Measurements from ENCODE around the gene CLASP1.
"Not testable (repeated sequence)": the region's sequence is repeated elsewhere in the genome, so short reads cannot be mapped to it uniquely, and the experiment has no call there.

The CLASP1 gene

DNA sequence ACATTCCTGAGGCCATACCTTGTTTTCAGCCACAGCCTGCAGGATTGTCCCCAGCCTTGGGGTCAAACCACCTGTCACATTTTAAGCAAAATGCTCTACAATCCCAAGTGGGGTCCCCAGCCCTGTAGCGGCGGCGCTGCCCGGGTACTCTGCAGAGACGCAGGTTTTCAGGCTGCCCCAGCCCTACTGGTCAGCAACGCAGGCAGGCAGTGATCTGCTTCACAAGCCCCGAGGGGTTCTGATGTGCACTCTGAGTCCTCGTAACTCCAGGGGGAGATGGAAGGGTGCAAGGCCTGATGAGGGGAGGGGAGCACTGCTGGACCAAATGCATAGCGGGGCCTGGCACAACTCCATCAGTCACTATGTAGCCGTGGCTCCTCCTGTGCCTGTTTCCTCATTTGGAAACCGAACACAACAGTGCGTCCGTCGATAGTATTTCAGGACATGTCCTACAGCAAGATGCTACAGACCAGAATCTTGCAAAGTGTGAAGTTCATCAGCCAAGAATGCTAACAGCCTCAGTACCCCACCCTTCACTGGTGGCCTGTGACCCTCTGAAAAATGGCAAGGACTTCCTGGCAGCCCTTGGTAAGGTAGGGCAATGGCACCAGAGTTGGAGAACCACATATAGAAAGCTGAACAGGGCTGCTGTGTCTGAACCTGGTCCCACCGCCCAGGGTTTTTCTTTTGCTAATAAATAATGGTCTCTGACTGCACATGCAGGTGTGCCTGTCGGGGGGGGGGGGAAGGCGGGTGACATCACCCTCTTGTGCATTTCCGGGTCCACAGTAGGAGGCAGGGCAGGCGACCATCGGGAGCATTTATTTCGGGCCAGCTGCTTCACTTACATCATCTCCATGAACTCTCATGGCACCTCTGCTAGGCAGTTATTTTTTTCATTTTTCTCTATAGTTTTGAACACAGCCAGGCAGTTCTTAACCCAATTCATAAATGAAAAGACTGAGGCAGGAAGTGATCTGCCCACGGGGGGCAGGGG is 313.7 kb downstream of the CLASP1 start:
- no peak overlapping the region for H3K4me3 ChIP-seq (ENCODE audit: low read depth, low read length)

DNA sequence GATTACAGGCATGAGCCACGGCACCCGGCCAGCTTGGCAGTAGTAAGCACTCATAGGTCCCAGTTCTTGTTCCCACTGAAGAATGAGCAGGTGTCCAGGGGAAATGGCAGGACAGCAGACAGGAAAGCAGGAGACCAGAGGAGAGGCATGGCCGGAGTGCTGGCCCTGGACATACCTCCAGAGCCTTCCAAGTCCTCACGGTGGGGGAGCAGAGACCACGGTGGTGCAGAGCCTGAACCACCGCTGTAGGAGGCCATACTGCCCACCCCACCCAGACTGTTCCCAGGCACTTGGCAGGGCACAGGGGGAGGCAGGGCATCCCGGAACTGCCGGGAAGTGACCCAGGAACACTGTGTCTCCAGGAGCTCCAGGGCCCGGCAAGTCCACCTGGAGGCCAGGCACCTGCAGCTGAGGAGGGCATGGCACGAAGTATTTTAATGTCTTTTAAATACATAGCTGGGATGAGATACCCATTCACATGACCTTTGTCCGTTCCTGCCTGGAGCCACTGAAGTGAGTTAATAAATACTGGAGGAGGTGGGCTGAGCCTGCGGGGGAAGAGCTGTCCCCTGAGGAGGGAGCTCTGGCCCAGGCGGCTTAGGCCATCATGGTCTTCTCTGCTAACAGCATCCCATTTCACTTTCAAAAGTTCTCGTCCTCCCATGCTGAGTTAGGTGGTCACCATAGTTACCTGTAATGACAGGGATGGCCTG is 314.5 kb downstream of the CLASP1 start:
- H3K4me3 ChIP-seq (ENCODE audit: low read depth, low read length) = no peak overlapping the region

DNA sequence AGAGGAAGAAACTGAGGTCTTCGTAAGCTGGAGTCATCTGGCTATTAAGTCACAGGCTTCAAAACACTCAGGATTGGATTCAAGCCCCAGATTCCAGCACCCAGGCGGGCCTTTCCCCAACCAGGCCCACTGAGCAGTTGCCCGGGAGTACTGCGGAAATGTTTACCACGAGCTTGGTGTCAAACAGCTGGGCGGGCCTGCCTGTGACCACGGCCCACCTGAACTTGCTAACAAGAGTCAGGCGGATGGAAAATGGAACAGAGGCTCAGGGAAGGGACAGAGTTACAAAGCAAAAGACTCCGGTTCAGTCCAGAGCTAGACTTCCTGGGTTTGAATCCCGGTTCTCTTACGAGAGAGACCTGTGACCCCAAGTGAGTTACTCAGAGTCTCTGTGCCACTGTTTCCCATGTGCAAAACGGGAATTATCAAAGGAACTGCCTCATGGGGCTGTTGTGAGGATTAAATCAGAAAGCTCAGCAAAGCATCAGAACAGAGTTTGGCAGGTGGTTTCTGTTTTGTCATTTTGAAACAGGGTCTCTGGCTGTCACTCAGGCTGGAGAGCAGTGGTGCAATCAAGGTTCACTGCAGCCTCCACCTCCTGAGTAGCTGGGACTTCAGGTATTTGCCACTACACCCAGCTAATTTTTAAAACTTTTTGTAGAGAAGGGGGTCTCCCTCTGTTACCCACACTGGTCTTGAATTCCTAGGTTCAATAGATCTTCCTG is 315.3 kb downstream of the CLASP1 start:
- no peak overlapping the region for H3K4me3 ChIP-seq (ENCODE audit: low read depth, low read length)

DNA sequence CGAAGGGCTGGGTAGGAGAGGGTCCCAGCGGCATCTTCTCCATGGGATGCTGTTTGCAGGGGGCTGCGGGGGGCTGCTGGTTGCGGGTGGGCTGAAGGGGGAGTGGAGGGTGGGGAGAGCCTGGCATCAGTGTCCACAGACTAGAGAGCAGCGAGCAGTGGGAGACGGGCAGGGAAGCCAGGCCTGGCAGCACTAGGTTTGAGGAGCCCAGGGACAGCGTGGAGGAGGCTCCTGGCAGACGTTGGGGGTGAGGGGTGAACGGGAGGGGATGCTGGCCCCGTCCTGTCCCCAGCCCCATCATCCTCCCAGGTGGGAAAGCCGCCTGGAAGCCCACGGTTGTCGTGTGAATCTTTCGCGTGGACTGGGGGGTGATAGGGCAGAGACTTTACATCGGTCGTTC is 316.0 kb downstream of the CLASP1 start:
- no peak overlapping the region for H3K4me3 ChIP-seq (ENCODE audit: low read depth, low read length)

DNA sequence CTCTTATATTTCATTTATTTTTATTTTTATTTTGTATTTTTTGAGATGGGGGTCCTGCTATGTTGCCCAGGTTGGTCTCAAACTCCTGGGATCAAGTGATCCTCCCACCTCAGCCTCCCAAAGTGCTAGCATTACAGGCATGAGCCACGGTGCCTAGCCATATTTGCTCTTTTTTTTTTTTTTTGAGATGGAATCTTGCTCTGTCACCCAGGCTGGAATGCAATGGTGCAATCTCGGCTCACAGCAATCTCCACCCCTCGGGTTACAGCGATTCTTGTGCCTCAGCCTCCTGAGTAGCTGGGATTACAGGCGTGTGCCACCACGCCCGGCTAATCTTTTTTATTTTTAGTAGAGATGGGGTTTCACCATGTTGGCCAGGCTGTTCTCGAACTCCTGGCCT is 317.9 kb downstream of the CLASP1 start:
- H3K4me3 ChIP-seq (ENCODE audit: low read depth, low read length) = not testable (repeated sequence)

DNA sequence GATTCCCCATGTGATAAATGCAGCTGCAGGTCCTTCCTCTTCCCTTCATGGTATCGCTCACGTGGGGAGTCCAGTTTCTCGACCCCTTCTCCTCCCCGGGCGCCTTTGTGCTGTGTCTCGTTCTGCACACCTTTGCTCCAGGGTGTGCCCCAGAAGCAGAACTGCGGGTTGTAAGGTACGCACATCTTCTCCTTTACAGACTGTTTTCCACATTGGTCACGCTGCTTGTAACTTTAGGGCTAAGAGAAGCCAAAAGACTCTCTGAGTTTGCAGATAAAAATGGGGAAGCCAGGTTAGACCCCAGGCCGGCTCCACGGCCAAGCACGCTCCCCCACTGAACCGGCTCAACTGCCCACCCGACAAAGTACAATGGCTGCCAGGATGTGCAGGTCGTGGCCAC is 318.3 kb downstream of the CLASP1 start:
- no peak overlapping the region for H3K4me3 ChIP-seq (ENCODE audit: low read depth, low read length)

DNA sequence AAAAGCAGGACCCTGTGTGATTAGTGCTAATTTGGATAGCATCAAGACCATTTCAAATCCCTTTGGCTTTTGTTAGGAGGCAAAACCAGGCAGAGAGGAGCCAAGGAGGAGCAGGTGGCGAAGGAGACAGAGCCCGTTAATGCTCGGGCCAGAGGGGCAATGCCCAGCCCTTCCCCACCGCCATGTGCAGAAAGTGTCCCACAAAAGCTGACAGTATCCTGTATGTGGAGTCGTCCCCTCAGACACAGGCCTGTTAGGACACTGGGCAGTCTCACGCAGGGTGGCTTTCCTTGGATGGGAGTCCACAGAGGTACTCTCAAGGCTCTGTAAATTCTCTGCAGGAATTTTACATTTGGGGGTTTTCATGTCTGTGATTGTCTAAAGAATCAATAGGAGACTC is 319.5 kb downstream of the CLASP1 start:
- H3K4me3 ChIP-seq (ENCODE audit: low read depth, low read length) = no peak overlapping the region

DNA sequence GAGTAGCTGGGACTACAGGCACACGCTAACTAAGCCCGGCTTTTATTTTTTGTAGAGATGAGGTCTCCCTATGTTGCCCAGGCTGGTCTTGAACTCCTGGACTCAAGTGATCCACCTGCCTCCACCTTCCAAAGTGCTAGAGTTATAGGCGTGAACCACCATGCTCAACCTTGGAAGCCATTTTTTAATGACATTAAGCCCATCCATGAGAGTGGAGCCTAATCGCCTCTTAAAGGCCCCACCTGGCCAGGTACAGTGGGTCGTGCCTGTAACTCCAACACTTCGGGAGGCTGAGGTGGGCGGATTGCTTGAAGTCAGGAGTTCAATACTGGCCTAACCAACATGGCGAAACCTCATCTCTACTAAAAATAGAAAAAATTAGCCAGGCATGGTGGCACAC is 322.6 kb downstream of the CLASP1 start:
- no peak overlapping the region for H3K4me3 ChIP-seq (ENCODE audit: low read depth, low read length)

DNA sequence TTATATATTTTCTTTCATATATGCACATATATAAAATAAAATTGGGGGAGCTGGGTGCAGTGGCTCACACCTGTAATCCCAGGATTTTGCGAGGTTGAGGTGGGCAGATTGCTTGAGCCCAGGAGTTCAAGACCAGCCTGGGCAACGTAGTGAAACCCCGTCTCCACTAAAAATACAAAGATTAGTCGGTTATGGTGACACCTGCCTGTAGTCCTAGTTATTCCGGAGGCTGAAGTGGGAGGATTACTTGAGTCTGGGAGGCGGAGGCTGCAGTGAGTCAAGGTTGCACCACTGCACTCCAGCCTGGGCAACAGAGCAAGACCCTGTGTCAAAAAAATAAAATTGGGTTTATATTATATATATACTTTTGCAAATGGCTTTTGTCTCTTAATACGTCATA is 324.7 kb downstream of the CLASP1 start:
- no peak overlapping the region for H3K4me3 ChIP-seq (ENCODE audit: low read depth, low read length)

DNA sequence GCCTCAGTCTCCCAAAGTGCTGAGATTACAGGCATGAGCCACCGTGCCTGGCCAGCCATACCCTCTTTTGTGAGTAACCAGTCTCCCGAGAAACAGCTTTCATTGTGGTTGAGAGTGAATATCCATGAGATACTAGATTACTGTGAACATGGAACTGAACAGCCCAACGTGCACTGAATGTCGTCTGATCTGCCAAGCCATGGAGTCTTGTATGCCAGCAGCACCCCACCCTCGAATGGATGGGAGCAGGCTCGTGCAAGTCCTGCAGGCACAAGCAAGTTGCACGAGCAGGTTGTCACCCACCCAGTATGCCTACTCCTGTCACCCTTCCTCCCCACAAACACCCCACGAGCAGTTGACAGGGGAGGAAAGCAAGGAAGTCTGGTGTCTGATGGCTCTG is 327.8 kb downstream of the CLASP1 start:
- H3K4me3 ChIP-seq (ENCODE audit: low read depth, low read length) = no peak overlapping the region

DNA sequence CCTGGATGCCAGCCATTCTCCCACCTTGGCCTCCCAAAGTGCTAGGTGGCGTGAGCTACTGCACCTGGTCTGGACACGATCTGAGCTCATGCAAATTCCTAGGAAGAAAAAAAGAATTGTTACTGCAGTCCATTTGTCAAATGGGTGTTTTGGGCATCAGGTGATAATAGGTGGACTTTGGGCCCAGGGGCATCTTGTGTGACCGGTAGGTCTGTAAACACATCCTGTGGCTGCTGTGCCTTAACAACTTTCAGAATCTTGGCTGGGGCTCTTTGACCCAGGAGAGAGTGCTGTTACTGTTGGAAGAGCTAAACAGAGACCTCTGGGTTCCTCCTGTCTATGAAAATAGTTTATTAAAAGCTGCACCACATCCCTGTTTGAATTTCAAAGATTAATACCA is 329.3 kb downstream of the CLASP1 start:
- H3K4me3 ChIP-seq (ENCODE audit: low read depth, low read length) = no peak overlapping the region

DNA sequence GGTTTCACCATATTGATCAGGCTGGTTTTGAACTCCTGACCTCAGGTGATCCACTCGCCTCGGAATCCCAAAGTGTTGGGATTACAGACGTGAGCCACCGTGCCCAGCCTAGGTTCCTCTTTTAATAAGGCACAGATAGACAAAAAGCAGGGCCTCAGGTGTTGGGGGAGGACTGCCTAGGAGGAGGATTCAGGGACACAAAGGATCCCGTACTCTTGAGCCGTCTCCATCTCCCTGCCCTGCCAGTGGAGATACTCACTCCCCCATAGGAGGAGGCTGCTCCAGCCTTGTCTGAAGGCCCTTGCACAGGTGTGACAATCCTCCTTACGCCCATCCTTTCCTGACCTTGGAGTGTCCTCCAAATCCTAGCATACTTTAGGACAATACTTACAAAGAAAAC is 332.3 kb downstream of the CLASP1 start:
- no peak overlapping the region for H3K4me3 ChIP-seq (ENCODE audit: low read depth, low read length)

DNA sequence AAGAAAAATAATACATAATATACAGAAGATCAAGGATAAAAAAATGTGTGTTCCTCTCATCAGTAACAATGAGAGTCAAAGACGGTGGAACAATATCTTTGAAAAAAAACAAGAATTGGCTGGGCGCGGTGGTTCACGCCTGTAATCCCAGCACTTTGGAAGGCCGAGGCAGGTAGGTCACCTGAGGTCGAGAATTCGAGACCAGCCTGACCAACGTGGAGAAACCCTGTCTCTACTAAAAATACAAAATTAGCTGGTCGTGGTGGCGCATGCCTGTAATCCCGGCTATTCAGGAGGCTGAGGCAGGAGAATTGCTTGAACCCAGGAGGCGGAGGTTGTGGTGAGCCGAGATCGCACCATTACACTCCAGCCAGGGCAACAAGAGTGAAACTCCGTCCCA is 335.6 kb downstream of the CLASP1 start:
- H3K4me3 ChIP-seq (ENCODE audit: low read depth, low read length) = not testable (repeated sequence)

DNA sequence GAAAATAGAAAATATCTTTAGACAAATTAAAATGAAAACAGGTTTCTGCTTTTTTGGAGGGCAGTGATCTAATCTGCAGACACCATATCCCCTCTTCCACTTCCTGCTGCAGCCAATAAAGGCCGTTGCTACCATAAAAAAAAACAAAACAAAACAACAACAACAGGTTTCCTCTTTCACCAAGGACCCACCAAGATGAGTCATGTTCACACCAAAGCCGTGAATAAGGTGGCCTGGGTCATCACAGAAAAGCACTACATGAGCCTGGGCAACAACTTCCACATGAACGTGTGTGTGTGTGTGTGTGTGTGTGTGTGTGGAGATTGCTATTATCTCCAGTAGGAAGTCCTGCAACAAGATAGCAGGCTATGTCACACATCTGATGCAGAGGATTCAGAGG is 339.5 kb downstream of the CLASP1 start:
- H3K4me3 ChIP-seq (ENCODE audit: low read depth, low read length) = no peak overlapping the region

DNA sequence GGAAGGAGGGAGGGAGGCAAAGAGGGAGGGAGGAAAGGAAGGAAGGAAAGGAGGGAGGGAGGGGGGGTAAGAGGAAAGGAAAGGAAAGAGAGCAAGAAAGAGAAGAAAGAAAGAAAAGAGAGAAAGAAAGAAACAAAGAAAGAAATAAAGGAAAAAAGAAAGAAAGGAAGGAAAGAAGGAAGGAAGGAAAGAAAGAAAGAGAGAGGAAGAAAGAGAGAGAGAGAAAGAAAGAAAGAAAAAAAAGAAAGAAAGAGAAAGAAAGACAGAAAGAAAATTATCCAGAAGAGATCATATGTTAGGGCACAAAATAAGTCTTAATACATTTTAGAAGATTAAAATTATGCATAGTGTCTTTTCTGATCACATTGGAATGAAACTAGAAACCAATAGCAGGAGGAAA is 339.9 kb downstream of the CLASP1 start:
- no peak overlapping the region for H3K4me3 ChIP-seq (ENCODE audit: low read depth, low read length)

DNA sequence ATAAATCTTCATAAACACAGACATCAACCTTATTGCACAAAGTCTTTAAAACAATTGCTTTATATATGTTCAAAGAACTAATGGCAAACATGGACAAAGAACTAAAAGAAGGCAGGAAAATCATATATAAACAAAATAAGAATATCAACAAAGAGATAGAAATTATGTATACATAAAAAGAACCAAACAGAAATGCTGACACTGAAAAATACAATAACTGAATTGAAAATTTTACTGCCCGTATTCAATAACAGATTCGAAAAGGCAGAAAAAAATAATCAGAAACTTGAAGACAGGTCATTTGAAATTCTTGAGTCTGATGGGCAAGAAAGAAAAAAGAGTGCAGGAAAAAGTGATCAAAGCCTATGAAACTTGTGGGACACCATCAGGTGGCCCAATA is 342.2 kb downstream of the CLASP1 start:
- no peak overlapping the region for H3K4me3 ChIP-seq (ENCODE audit: low read depth, low read length)

DNA sequence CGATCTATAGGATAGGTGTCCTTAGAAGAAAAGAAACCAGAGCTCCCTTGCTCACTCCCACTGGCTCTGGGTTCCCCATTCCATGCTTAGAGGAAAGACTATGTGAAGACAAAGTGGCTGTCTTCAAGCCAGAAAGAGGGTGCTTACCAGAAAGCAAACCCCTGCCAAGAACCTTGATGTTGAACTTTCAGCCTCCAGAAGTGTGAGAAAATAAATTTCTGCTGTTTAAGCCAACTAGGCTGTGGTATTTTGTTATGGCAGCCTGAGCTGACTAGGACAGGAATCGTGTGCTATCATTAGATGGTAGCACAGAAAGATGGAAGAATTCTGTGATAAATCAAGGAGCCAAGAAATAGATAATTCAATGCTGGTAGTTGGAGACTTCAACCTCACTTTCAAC is 344.3 kb downstream of the CLASP1 start:
- no peak overlapping the region for H3K4me3 ChIP-seq (ENCODE audit: low read depth, low read length)

DNA sequence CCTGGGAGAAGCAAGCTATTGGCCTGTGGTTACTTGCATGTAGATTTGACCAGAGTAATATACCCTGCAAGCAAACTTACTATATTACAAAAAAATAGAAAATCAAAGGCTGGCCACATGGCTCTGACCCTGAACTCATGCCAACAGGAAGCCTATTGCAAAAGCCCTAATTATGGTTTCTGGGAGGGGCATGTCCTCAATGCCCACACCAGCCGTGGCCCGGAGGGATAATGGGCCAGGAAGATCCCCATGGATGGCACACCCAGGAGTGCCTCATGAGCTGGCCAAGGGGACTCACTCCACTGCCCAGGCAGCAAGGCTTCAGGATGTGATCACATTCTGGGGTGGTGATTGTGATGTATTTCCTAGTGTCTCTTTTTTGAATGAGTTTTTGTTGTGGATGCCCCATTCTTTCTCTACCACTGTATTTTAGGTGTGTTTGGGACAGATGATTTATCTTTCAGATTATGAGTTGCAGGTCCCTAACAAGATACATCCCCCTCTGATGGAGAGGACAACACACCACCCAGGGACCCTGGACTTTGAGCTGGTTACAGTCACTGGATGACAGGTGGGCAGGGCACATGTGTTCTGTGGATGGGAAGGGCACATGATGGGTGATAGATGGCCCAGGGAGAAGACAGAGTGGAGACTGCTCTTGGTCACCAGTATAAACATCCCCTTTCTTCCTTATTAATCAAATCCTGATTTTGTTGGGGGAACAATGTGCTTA is 345.6 kb downstream of the CLASP1 start:
- no peak overlapping the region for H3K4me3 ChIP-seq (ENCODE audit: low read depth, low read length)

DNA sequence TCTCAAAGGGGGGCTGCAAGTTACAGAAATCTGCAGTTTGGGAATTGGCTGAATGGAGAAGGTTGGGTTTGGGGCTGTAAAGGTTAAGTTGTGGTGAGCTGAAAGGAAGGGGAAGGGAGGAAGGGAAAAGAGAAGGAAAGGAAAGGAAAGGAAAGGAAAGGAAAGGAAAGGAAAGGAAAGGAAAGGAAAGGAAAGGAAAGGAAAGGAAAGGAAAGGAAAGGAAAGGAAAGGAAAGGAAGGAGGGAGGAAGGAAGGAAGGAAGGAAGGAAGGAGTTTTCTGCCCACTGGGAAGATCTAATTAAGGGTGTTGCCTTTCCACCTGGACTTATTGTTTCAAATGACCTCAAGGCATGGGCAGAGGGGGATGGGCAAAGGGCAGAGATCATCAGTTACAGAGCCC is 348.1 kb downstream of the CLASP1 start:
- not testable (repeated sequence) for H3K4me3 ChIP-seq (ENCODE audit: low read depth, low read length)

DNA sequence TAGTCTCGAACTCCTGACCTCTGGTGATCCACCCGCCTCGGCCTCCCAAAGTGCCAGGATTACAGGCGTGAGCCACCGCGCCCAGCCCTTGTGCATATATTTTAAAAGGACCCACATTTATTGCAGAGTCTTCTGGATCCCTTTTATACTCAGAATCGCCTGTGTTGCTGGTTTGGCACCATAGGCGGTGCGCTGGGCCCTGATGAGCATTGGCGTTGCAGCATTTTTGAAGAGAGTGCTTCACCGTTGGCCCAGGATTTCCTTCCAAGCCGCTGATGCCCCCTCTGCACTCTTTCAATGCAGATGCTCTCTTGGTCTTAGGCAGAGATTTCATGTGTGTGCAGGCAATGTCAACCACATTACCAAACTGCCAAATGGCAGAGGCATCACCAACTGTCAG is 350.8 kb downstream of the CLASP1 start:
- no peak overlapping the region for H3K4me3 ChIP-seq (ENCODE audit: low read depth, low read length)

DNA sequence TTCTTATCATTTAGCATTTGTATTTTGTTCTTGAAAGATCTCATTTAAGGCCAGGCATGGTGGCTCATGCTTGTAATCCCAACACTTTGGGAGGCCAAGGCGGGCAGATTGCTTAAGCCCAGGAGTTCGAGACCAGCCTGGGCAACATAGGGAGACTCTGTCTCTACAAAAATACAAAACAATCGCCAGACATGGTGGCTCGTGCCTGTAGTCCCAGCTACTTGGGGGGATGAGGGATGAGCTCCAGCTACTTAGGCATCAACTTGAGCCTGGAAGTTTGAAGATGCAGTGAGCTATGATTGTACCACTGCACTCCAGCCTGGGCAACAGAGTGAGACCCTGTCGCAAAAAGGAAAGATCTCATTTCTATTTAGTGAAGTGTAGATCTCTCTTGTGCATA is 351.4 kb downstream of the CLASP1 start:
- not testable (repeated sequence) for H3K4me3 ChIP-seq (ENCODE audit: low read depth, low read length)
